Suppressor macrophage (primary cell): ENCODE data around the gene TRAPPC10.
A peak's percentile ranks its signal among the peaks of the same experiment; 100 is the strongest.
"Not testable (repeated sequence)": the region's sequence is repeated elsewhere in the genome, so short reads cannot be mapped to it uniquely, and the experiment has no call there.

Experiments used
- DNase-seq, 4 experiments: peaks; one replicate each; pipeline ENCODE4 v3.0.0-alpha.2; 2020 to 2022

Gene TRAPPC10

GRCh38 chr21:44153214-44153888, 141.2 kb downstream of the TRAPPC10 start:
- DNase-seq: peak in 2 of 4 experiments; percentile 2 to 24

- DNase-seq: not testable (repeated sequence)
These were observed 141.8 kb downstream of the TRAPPC10 start for GRCh38 chr21:44153889-44154228.

GRCh38 chr21:44154816-44155230, 142.7 kb downstream of the TRAPPC10 start:
- DNase-seq: not testable (repeated sequence)

GRCh38 chr21:44155231-44155993, 143.3 kb downstream of the TRAPPC10 start:
- DNase-seq: not testable (repeated sequence)

GRCh38 chr21:44155994-44156380, 143.9 kb downstream of the TRAPPC10 start:
- DNase-seq: not testable (repeated sequence)
